Activated B cell treated with CpG ODN at 0.5 μM for 24 hours (primary cell): ENCODE measurements around the gene SH3PXD2B. TPM values are rescaled to one million over a fixed set of nuclear protein-coding genes. Genes with fewer than 3 reads are reported as not detected.
"Not testable (repeated sequence)": the region's sequence is repeated elsewhere in the genome, so short reads cannot be mapped to it uniquely, and the experiment has no call there.

Experiments
- ATAC-seq: fragments of 200-7000 bp; cut with Tn5 transposase; one replicate; pipeline ENCODE4 v1.10.0; 2021; ENCODE audit warnings: low read depth, mild to moderate bottlenecking, moderate library complexity
- CTCF ChIA-PET: fragments of 350-600 bp; sonication (Branson Sonifier 250); formaldehyde crosslinking; loops from one replicate; lab custom pipeline; 2021; ENCODE audit warnings: antibody characterized with exemption; lab: Charles Lee
- POLR2A ChIA-PET: fragments of 350-600 bp; sonication (Branson Sonifier 250); formaldehyde crosslinking; loops from one replicate; lab custom pipeline; 2021; ENCODE audit warnings: antibody characterized with exemption; lab: Charles Lee
- DNase-seq: peaks from one replicate; pipeline ENCODE4 v3.0.0; 2022
- H3K27ac Mint-ChIP-seq: one replicate; pipeline ENCODE4 v1.8.0; 2020; ENCODE audit warnings: mixed read lengths
- H3K27me3 Mint-ChIP-seq: one replicate; pipeline ENCODE4 v1.8.0; 2021; ENCODE audit warnings: mixed read lengths
- H3K36me3 Mint-ChIP-seq: one replicate; pipeline ENCODE4 v1.8.0; 2021; ENCODE audit warnings: low read depth, mixed read lengths
- H3K4me1 Mint-ChIP-seq: one replicate; pipeline ENCODE4 v1.8.0; 2021; ENCODE audit warnings: mixed read lengths
- H3K4me3 Mint-ChIP-seq: one replicate; pipeline ENCODE4 v1.8.0; 2020; ENCODE audit warnings: mild to moderate bottlenecking, mixed read lengths
- H3K9me3 Mint-ChIP-seq: one replicate; pipeline ENCODE4 v1.8.0; 2020; ENCODE audit warnings: mixed read lengths
- intact Hi-C: fragments of 100-400 bp; cut with micrococcal nuclease; formaldehyde crosslinking; loops from one replicate; pipeline ENCODE4 v1.15.1; 2024
- total RNA-seq: library from RNA; stranded (reverse); gene quantifications from 2 replicates; pipeline ENCODE4 v1.2.3, GENCODE V29; 2022
- TF ChIP-seq, protein P1 (sequence below): fragments of 200-600 bp; IDR thresholded peaks from one replicate; pipeline ENCODE4 v1.8.0; 2022; ENCODE audit warnings: antibody characterized with exemption, mild to moderate bottlenecking

Gene SH3PXD2B
- total RNA-seq, 1 donor from 2014 or later = 0.02 TPM

DNA sequence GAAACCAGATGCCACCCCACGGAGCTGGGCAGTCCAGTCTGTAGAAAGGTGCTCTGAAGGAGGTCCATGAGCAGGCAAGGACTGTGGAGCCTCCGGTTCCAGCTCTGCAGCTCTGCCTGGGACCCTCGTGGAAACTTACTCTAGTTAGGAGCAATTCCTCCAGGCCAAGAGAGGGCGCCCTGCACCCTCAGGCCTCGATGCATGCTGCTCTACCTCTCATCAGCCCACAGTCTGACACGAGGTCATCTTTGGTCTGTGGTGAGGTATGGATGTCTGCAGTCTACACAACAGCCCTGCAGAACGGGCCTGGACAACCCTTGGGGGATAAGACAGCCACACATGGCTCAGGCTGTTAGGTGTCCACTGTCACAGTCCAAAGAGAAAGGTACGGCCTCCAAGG is 120.1 kb downstream of the SH3PXD2B start:
- H3K36me3 Mint-ChIP-seq = no peaks in the 10 kb centered on the region
- ATAC-seq = no peak
- no peak overlapping the region for H3K27ac Mint-ChIP-seq
- no peak overlapping the region for H3K4me3 Mint-ChIP-seq
- no peak for DNase-seq
- TF ChIP-seq, protein P1, sequence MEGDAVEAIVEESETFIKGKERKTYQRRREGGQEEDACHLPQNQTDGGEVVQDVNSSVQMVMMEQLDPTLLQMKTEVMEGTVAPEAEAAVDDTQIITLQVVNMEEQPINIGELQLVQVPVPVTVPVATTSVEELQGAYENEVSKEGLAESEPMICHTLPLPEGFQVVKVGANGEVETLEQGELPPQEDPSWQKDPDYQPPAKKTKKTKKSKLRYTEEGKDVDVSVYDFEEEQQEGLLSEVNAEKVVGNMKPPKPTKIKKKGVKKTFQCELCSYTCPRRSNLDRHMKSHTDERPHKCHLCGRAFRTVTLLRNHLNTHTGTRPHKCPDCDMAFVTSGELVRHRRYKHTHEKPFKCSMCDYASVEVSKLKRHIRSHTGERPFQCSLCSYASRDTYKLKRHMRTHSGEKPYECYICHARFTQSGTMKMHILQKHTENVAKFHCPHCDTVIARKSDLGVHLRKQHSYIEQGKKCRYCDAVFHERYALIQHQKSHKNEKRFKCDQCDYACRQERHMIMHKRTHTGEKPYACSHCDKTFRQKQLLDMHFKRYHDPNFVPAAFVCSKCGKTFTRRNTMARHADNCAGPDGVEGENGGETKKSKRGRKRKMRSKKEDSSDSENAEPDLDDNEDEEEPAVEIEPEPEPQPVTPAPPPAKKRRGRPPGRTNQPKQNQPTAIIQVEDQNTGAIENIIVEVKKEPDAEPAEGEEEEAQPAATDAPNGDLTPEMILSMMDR = no peak
- CTCF ChIA-PET = no interaction called here
- H3K4me1 Mint-ChIP-seq = no peaks in the 10 kb centered on the region
- H3K27me3 Mint-ChIP-seq = peaks cover 5% of the 10 kb centered on the region
- H3K9me3 Mint-ChIP-seq = no peaks in the 10 kb centered on the region
- intact Hi-C loops = no loop called here
- POLR2A ChIA-PET = no interaction called here

DNA sequence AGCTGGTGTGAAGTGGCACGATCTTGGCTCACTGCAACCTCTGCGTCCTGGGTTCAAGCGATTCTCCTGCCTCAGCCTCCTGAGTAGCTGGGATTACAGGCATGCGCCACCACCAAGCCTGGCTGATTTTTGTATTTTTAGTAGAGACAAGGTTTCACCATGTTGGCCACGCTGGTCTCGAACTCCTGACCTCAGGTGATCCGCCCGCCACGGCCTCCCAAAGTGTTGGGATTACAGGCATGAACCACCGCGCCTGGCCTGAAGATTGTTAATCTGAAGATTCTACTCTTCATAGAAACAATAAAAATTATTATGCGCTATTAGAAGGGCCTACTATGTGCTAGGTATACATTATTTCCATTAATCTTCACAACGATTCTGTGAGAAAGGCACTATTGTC is 127.4 kb downstream of the SH3PXD2B start:
- intact Hi-C loops, ATAC-seq, CTCF ChIA-PET, H3K9me3 Mint-ChIP-seq, POLR2A ChIA-PET, DNase-seq, H3K4me3 Mint-ChIP-seq, H3K36me3 Mint-ChIP-seq, H3K27ac Mint-ChIP-seq, H3K27me3 Mint-ChIP-seq: not testable (repeated sequence)
- H3K4me1 Mint-ChIP-seq = peaks cover 12% of the 10 kb centered on the region

DNA sequence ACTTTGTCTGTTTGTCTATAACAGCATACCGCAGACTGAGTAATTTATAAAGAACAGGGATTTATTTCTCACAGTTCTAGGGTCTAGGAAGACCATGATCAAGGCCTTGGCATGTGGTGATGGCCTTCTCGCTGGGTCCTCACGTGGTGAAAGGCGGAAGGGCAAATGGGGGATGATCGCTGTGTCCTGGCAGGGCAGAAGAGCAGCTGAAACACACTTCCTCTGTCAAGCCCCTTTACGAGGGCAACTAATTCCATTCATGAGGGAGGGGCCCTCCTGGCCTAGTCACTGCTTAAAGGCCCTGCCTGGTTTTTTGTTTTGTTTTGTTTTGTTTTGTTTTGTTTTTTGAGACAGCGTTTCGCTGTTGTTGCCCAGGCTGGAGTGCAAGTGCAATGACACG is 128.9 kb downstream of the SH3PXD2B start:
- Mint-ChIP-seq H3K36me3 (no peaks in the 10 kb centered on the region), H3K27me3 (no peaks in the 10 kb centered on the region), H3K4me3 (no peak overlapping the region), H3K27ac (no peak overlapping the region), H3K4me1 (peaks cover 19% of the 10 kb centered on the region), H3K9me3 (no peaks in the 10 kb centered on the region)
- CTCF ChIA-PET = no interaction called here
- TF ChIP-seq, protein P1 = no peak
- POLR2A ChIA-PET = no interaction called here
- intact Hi-C loops = no loop called here
- ATAC-seq (no peak), DNase-seq (no peak)

DNA sequence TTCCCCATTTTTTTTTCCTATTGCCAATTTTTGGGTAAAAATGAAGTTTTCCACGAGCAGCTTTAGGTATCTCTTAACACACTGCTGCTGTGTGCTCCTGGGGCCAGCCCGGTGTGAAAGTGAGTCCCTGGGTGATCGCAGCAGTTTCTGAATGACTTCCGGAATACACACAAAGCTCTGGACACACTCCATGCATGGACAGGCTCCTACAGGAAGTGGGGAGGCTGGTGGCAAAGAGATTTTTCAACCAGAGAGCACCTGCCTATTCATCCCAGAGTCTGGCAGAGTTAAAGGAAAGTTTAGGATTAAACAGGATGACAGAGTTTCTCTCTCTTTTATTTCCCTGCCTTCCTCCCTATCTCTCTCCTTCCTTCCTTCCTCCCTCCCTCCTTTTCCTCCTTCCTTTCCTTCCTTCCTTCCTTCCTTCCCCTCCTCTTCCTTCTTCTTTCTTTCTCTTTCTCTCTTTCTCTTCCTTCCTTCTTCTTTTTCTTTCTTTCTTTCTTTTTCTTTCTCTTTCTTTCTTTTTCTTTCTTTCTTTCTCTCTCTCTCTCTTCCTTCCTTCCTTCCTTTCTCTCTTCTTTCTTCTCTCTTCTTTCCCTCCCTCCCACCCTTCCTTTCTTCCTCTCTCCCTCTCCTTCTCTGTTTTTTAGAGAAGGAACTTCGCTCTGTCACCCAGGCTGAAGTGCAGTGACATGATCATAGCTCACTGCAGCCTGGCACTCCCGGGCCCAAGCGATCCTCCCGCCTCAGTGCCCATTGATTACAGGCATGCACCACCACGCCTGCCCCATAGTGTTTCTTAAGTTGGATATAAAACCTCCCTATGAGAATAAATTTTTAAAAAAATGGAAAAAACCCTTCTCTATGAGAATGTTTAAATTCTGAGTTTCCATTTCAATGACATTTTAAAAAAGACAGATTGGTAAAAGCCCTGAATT is 132.0 kb downstream of the SH3PXD2B start:
- ATAC-seq = no peak
- Mint-ChIP-seq H3K4me3 (no peak overlapping the region), H3K27me3 (no peaks in the 10 kb centered on the region), H3K4me1 (peaks cover 21% of the 10 kb centered on the region), H3K36me3 (no peaks in the 10 kb centered on the region), H3K27ac (peak overlapping the region; percentile 36), H3K9me3 (no peaks in the 10 kb centered on the region)
- TF ChIP-seq, protein P1 = no peak
- CTCF ChIA-PET = no interaction called here
- intact Hi-C loops = no loop called here
- POLR2A ChIA-PET = no interaction called here
- no peak for DNase-seq

DNA sequence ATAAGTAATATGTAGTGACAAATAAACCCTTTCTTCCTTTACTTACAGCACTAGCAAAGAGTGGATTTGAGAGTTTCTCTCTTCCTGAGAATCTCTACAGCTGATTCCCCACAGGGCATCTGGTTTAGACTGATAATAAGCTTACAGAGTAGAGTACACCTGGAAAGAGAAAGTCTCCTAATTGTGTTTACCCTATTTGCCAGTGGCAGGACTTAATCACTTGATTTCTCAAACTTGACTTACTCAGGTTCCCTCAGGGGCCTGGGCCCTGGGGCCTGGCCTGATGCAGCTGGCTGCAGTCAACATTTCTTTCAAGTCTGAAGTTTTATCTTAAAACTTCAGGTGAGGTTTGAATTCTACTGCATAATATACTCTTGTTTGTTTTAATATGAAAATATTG is 132.7 kb downstream of the SH3PXD2B start:
- POLR2A ChIA-PET = no interaction called here
- H3K4me3 Mint-ChIP-seq = no peak overlapping the region
- no peaks in the 10 kb centered on the region for H3K9me3 Mint-ChIP-seq
- DNase-seq = no peak
- intact Hi-C loops = no loop called here
- no peak overlapping the region for H3K27ac Mint-ChIP-seq
- H3K36me3 Mint-ChIP-seq = no peaks in the 10 kb centered on the region
- H3K4me1 Mint-ChIP-seq = peaks cover 21% of the 10 kb centered on the region
- CTCF ChIA-PET = no interaction called here
- H3K27me3 Mint-ChIP-seq = no peaks in the 10 kb centered on the region
- TF ChIP-seq, protein P1 = no peak
- ATAC-seq = no peak
